PC-3 (cell line): ENCODE results near the gene MON1B.

ENCODE experiments used
- CTCF ChIP-seq: fragments of 300-600 bp; sonication (generic); conservative IDR thresholded peaks from 2 replicates; pipeline ENCODE4 v1.5.1; 2017; ENCODE audit warnings: antibody characterized with exemption, low read depth, mild to moderate bottlenecking, low read length
- EZH2 ChIP-seq: fragments of 300-600 bp; sonication (generic); IDR thresholded peaks from one replicate; pipeline ENCODE4 v1.6.1; 2017; ENCODE audit warnings: antibody characterized with exemption, mild to moderate bottlenecking, low read length; ENCODE audit not compliant: unreplicated experiment

GRCh38 chr16:77168901-77169300, 22.1 kb upstream of the MON1B start:
- no peak for TF ChIP-seq CTCF
- TF ChIP-seq EZH2 = no peak
